ENCODE results near the gene B3GALNT2.

The B3GALNT2 gene

DNA sequence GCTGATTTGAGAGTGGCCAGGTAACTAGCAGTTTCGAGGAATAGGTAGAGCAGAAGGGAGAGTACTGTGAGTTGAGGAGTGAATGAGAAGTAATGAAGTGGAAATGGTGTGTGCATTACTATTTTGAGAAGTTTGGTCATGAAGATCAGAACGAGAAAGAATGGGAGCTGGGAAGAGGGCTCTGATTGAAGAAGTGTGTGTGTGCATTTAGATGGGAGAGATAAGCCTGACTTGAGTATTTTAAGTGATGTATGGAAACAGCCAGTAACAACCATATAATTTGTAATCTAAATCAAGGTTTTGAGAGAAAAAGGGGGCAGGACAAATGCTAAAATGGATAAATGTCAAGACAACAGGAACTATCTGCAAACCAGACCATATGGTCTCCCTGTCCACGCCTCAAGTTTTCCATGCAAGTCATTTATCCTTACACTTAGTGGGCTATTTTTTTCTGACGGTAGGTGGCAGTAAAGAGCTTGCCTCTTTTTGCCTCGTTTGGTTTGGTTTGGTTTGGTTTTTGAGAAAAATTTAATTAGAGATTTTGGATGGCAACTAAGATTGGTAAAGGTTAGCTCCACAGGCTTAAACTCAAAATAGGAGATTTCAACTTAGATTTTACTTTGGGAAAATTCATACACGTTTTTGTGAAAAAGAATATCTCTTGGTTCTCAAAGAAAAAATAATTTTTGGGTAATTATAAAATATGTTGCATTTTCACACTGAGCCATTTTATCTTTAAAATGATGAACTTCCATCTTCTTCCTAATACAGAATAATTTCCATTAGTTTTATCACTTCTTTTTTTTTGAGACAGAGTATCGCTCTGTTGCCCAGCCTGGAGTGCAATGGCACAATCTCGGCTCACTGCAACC, 9.5 kb upstream of the B3GALNT2 start:
- H3K9me2 ChIP-seq (replicated peaks; ENCODE audit: low read depth, low read length): no peaks in the 10 kb centered on the region
- no peaks in the 10 kb centered on the region for H3F3A ChIP-seq (ENCODE audit: low read depth)
- no peak overlapping the region for H3K9ac ChIP-seq (ENCODE audit: low read depth, low read length, poor library complexity, severe bottlenecking)
- H3K79me2 ChIP-seq (ENCODE audit: insufficient read depth, low read length): no peaks in the 10 kb centered on the region
- no peak overlapping the region for H2AFZ ChIP-seq (ENCODE audit: low read length)
- H4K20me1 ChIP-seq (ENCODE audit: insufficient read depth, low read length, poor library complexity, severe bottlenecking): no peaks in the 10 kb centered on the region
- H3K9me3 ChIP-seq (ENCODE audit: insufficient read depth, low read depth, low read length): no peaks in the 10 kb centered on the region
- no peaks in the 10 kb centered on the region for H3K36me3 ChIP-seq (ENCODE audit: insufficient read depth, low read length)
- H3K4me3 ChIP-seq (ENCODE audit: low read length, poor library complexity, severe bottlenecking): no peak overlapping the region
- no peak for TF ChIP-seq EZH2phosphoT487 (IDR thresholded peaks at IDR 0.05; ENCODE audit: borderline replicate concordance)
- TF ChIP-seq, protein P1, sequence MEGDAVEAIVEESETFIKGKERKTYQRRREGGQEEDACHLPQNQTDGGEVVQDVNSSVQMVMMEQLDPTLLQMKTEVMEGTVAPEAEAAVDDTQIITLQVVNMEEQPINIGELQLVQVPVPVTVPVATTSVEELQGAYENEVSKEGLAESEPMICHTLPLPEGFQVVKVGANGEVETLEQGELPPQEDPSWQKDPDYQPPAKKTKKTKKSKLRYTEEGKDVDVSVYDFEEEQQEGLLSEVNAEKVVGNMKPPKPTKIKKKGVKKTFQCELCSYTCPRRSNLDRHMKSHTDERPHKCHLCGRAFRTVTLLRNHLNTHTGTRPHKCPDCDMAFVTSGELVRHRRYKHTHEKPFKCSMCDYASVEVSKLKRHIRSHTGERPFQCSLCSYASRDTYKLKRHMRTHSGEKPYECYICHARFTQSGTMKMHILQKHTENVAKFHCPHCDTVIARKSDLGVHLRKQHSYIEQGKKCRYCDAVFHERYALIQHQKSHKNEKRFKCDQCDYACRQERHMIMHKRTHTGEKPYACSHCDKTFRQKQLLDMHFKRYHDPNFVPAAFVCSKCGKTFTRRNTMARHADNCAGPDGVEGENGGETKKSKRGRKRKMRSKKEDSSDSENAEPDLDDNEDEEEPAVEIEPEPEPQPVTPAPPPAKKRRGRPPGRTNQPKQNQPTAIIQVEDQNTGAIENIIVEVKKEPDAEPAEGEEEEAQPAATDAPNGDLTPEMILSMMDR (conservative IDR thresholded peaks at IDR 0.05; ENCODE audit: low read length): peak; percentile 96
- H3K4me2 ChIP-seq (ENCODE audit: low read depth, low read length, poor library complexity, severe bottlenecking): no peak overlapping the region
- no peaks in the 10 kb centered on the region for H3K4me1 ChIP-seq (ENCODE audit: insufficient read depth, low read length, poor library complexity, severe bottlenecking)
- H3K27me3 ChIP-seq (ENCODE audit: insufficient read depth, low read length, poor library complexity, severe bottlenecking): no peaks in the 10 kb centered on the region

DNA sequence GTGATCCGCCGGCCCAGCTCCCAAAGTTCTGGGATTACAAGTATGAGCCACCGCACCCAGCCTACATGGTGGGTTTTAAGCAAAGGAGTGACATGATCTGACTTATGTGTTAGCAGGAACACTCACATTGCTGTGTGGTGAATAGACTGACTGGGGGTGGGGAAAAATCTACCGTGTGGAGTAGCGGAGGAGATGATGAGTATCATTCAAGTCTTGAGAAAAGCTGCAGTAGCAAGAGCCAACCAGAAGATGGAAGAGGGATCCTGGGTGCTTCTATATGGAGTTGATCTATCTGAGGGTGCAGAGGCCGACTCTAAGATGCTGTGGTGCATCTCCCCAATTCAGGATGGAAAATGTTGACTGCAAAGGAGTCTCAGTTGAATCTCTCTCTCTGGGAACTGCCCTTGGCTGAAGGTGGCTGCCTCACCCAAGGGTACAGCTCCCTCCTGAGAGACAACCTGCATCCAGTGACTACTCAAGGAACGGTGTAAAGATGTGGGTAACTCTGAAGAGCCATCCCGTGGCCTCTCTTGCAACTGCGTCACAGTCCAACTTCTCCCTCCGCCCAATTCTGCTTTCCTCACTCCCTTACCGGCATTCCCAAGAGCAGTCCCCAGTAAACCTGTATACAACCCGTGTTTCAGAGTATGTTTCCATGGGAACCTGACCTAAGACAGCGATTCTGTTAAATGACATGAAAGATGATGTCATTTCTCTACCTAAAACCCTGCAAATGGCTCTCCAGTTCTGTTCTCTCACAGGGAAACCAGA, 7.4 kb upstream of the B3GALNT2 start:
- Histone ChIP-seq H3F3A (ENCODE audit: low read depth) (no peaks in the 10 kb centered on the region), H3K79me2 (ENCODE audit: insufficient read depth, low read length) (no peaks in the 10 kb centered on the region), H4K20me1 (ENCODE audit: insufficient read depth, low read length, poor library complexity, severe bottlenecking) (no peaks in the 10 kb centered on the region), H3K4me1 (ENCODE audit: insufficient read depth, low read length, poor library complexity, severe bottlenecking) (no peaks in the 10 kb centered on the region), H3K4me3 (ENCODE audit: low read length, poor library complexity, severe bottlenecking) (no peak overlapping the region), H3K9me2 (replicated peaks; ENCODE audit: low read depth, low read length) (no peaks in the 10 kb centered on the region), H2AFZ (ENCODE audit: low read length) (peak overlapping the region; percentile 5; the same call in 1 of the 2 replicates), H3K36me3 (ENCODE audit: insufficient read depth, low read length) (no peaks in the 10 kb centered on the region), H3K27me3 (ENCODE audit: insufficient read depth, low read length, poor library complexity, severe bottlenecking) (no peaks in the 10 kb centered on the region), H3K9ac (ENCODE audit: low read depth, low read length, poor library complexity, severe bottlenecking) (no peak overlapping the region), H3K4me2 (ENCODE audit: low read depth, low read length, poor library complexity, severe bottlenecking) (no peak overlapping the region), H3K9me3 (ENCODE audit: insufficient read depth, low read depth, low read length) (no peaks in the 10 kb centered on the region)
- no peak for TF ChIP-seq EZH2phosphoT487 (IDR thresholded peaks at IDR 0.05; ENCODE audit: borderline replicate concordance)
- TF ChIP-seq, protein P1 (conservative IDR thresholded peaks at IDR 0.05; ENCODE audit: low read length): peak; percentile 60

DNA sequence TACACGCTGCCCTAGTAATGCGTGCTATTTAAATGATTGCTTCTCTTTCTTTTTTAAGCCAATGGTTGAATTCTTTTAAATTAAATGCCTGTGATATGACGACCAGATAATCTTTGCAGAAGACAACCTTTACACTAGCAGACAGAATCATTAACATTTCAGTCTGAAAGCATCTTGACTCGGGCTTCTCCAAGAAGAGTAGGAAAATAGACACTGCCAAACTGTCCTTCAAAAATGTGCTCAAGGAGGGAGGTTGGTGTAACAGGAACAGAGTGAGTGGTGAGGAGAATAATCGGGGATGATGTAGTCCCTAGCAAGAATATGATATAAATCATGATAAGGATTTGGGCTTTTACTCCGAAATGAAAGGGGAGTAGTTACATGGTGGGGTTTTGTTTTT, 6.6 kb upstream of the B3GALNT2 start:
- H3K4me3 ChIP-seq (ENCODE audit: low read length, poor library complexity, severe bottlenecking): no peak overlapping the region
- H3K79me2 ChIP-seq (ENCODE audit: insufficient read depth, low read length): no peaks in the 10 kb centered on the region
- H3K36me3 ChIP-seq (ENCODE audit: insufficient read depth, low read length): no peaks in the 10 kb centered on the region
- H3K27me3 ChIP-seq (ENCODE audit: insufficient read depth, low read length, poor library complexity, severe bottlenecking): no peaks in the 10 kb centered on the region
- TF ChIP-seq, protein P1 (conservative IDR thresholded peaks at IDR 0.05; ENCODE audit: low read length): no peak
- no peak for TF ChIP-seq EZH2phosphoT487 (IDR thresholded peaks at IDR 0.05; ENCODE audit: borderline replicate concordance)
- no peaks in the 10 kb centered on the region for H3K4me1 ChIP-seq (ENCODE audit: insufficient read depth, low read length, poor library complexity, severe bottlenecking)
- H3F3A ChIP-seq (ENCODE audit: low read depth): no peaks in the 10 kb centered on the region
- no peaks in the 10 kb centered on the region for H4K20me1 ChIP-seq (ENCODE audit: insufficient read depth, low read length, poor library complexity, severe bottlenecking)
- H3K9me3 ChIP-seq (ENCODE audit: insufficient read depth, low read depth, low read length): no peaks in the 10 kb centered on the region
- no peak overlapping the region for H2AFZ ChIP-seq (ENCODE audit: low read length)
- H3K9ac ChIP-seq (ENCODE audit: low read depth, low read length, poor library complexity, severe bottlenecking): no peak overlapping the region
- H3K4me2 ChIP-seq (ENCODE audit: low read depth, low read length, poor library complexity, severe bottlenecking): no peak overlapping the region
- H3K9me2 ChIP-seq (replicated peaks; ENCODE audit: low read depth, low read length): no peaks in the 10 kb centered on the region

Measured in Loucy (cell line).